GM18520 (cell line): ENCODE measurements around the gene RNPEPL1.
A peak's percentile ranks its signal among the peaks of the same experiment; 100 is the strongest.

Experiments used
- ATAC-seq: cut with Tn5 transposase; IDR thresholded peaks from one replicate; pipeline ENCODE4 v1.9.1; 2021; ENCODE audit not compliant: unreplicated experiment

The RNPEPL1 gene

GRCh38 chr2:240576036-240576435, 7.8 kb downstream of the RNPEPL1 start:
- ATAC-seq = no peak

GRCh38 chr2:240576436-240577205, 8.3 kb downstream of the RNPEPL1 start:
- no peak for ATAC-seq

- no peak for ATAC-seq
Observed at GRCh38 chr2:240577281-240578109, 9.2 kb downstream of the RNPEPL1 start.

GRCh38 chr2:240578110-240578450, 9.8 kb downstream of the RNPEPL1 start:
- ATAC-seq = no peak

- ATAC-seq = no peak
Observed at GRCh38 chr2:240578488-240578887, 10.2 kb downstream of the RNPEPL1 start.

GRCh38 chr2:240579071-240579762, 10.9 kb downstream of the RNPEPL1 start:
- no peak for ATAC-seq

GRCh38 chr2:240579771-240580614, 11.7 kb downstream of the RNPEPL1 start:
- no peak for ATAC-seq

- no peak for ATAC-seq
Observed at GRCh38 chr2:240581811-240582210, 13.5 kb downstream of the RNPEPL1 start.

GRCh38 chr2:240582781-240583180, 14.5 kb downstream of the RNPEPL1 start:
- ATAC-seq = no peak

- ATAC-seq = no peak
Observed at GRCh38 chr2:240583774-240584173, 15.5 kb downstream of the RNPEPL1 start.

- peak; percentile 39 for ATAC-seq
Observed at GRCh38 chr2:240584486-240585031, 16.3 kb downstream of the RNPEPL1 start.

GRCh38 chr2:240585101-240585500, 16.8 kb downstream of the RNPEPL1 start:
- ATAC-seq = no peak

- ATAC-seq = no peak
Observed at GRCh38 chr2:240585681-240586197, 17.5 kb downstream of the RNPEPL1 start.

- ATAC-seq = peak; percentile 52
Observed at GRCh38 chr2:240586198-240586918, 18.1 kb downstream of the RNPEPL1 start, which contains the start of gene CAPN10. CAPN10 (plus strand) TSS chr2:240586734; CDS start chr2:240586912, 178 bp downstream.

GRCh38 chr2:240586919-240587800, 18.9 kb downstream of the RNPEPL1 start:
- peak; percentile 4 for ATAC-seq

GRCh38 chr2:240588006-240588655, 19.8 kb downstream of the RNPEPL1 start:
- ATAC-seq = no peak

- no peak for ATAC-seq
Observed at GRCh38 chr2:240588669-240589068, 20.4 kb downstream of the RNPEPL1 start.

GRCh38 chr2:240589375-240589774, 21.1 kb downstream of the RNPEPL1 start:
- ATAC-seq = no peak
